GM18499 (cell line): ENCODE results near the gene RAD51B.

Experiments
- ATAC-seq: cut with Tn5 transposase; IDR thresholded peaks from one replicate; pipeline ENCODE4 v1.9.1; 2021; ENCODE audit warnings: moderate number of reproducible peaks; ENCODE audit not compliant: insufficient read depth, unreplicated experiment

Gene RAD51B

GRCh38 chr14:68668531-68668930 is 849.0 kb downstream of the RAD51B start:
- ATAC-seq: no peak

DNA sequence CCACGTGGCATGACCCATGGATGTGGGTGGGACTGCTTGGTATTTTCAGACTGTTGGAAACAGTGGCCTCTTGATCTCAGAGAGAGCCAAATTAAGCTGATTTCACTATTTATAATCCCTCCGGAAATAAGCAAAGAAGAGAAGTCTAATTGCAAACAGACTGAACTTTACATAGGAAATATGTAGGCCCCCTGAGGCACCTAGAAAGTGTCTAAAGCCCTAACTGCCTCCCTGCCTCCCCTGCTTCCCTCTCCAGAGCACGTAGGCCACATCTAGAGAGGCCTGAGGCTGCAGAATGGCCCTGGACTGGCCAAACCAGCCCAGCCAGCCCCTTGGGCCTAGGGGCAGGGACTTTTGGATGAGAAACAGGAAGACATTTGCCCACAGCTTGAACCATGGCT is 849.5 kb downstream of the RAD51B start:
- ATAC-seq: no peak

DNA sequence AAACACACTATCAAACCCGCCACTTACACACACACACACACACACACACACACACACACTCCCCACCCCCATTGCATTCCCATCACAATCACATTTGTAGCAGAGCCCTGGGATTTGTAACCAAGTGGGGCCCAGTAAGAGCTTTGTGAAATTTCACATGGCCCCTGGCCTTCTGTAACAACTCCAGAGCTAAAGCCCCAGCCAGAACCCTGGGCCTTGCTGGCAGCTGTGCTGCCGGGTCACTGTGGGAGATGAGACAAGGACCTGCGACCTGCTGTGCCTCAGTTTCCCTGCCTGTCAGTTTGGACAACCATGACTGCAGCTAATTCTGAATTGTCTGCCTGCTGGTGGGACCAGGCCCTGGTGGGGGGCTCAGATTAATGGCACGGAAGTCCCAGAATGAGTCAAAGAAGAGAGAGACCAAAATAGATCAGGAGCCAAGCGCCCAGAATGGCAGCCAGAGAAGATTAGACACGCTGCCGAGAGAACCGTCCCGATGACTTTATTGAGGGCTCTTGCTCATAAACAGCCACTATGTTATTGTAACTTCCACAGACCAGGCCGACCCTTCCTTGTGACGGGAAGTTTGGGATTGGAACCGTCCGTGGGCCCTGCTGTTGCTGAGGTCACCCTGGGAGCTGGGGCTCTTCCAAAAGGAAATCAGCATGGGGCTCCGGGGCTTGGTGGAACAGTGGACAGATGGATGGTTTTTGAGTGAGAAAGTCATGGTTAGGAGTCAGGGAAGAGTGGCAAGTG is 850.2 kb downstream of the RAD51B start:
- no peak for ATAC-seq

- ATAC-seq: no peak
Observed at GRCh38 chr14:68670359-68670715, 850.8 kb downstream of the RAD51B start.

GRCh38 chr14:68671909-68672308 is 852.3 kb downstream of the RAD51B start:
- no peak for ATAC-seq

DNA sequence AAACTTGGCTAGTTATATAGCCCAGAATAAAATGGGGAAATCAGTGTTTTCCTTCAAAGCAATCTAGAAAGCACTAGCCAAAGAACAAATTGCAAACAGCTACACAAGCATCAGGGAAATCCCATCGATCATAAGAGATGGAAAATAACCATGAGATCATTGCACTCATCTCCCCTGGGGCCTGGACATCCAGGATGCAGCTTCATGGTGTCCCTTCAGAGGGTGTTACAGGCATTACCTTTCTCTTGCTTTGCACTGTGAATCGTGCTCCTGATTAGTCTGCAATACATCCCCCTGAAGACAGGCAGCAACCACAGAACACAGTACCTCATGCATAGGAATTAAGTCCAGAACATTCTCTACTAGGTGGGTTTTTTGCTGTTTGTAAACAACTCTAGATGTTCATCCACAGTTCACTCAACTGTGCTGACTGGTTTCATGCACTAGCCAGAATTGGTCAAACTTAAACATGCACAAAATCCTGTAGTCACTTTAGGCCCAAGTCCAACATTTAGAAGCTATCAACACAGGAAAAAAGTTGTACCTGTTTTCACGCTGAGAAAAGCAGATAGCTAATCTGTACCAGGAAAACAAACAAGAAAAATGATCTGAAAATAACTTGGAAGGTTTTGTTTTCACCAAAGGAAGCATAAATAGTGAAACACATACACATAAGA is 853.2 kb downstream of the RAD51B start:
- no peak for ATAC-seq

DNA sequence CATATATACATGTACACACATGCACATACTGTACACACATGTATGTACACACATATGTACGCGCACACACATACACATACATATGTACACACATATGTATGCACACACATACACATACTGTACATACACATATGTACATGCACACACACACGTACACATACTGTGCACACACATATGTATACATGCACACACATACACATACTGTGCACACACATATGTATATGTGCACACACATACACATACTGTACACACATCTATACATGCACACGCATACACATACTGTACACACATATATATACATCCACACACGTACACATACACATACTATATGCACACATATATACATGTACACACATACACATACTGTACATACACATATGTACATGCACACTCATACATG is 853.9 kb downstream of the RAD51B start:
- ATAC-seq: no peak

- ATAC-seq: no peak
Observed at GRCh38 chr14:68674538-68675232, 855.1 kb downstream of the RAD51B start.

- ATAC-seq: no peak
Observed at GRCh38 chr14:68675233-68675577, 855.6 kb downstream of the RAD51B start.

- ATAC-seq: no peak
Observed at GRCh38 chr14:68676511-68676943, 856.9 kb downstream of the RAD51B start.

- ATAC-seq: no peak
Observed at GRCh38 chr14:68677476-68677875, 857.9 kb downstream of the RAD51B start.

DNA sequence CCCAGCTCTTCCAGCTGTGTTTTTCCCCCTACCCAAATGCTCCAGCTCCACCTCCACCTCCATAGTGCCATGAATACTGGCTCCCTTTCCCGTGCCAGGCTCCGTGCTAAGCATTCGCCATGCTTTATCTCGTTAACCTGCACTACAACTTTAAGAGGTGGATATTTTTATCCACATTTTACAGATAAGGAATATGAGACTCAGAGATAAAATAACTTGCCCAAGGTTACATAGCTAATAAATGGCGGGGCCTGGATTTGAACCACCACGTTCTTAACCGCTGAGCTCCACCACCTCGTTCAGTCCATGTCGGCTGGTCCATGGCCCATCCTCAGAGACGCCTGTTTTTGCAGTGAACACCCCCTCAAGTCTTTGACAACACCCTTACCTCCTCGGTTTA is 858.3 kb downstream of the RAD51B start:
- no peak for ATAC-seq

DNA sequence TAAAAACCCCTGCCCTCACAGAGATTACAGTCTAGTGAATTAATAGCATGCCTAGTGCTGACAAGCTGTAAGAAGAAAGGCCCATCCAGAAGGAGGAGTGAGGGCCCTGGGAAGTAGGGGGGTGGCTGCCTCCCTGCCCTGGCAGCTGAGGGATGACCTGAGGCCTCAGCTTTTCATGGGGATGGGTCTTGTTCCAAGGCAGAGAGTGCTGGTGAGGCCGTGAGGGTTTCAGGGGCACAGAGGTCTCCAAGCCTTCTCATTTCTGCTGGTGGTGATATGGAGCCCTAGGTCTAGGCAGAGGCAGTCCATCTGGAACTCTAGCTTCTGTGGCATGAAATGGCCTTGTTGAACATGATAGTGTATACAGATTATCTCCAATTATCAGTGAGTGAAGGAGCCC is 858.9 kb downstream of the RAD51B start:
- ATAC-seq: no peak

DNA sequence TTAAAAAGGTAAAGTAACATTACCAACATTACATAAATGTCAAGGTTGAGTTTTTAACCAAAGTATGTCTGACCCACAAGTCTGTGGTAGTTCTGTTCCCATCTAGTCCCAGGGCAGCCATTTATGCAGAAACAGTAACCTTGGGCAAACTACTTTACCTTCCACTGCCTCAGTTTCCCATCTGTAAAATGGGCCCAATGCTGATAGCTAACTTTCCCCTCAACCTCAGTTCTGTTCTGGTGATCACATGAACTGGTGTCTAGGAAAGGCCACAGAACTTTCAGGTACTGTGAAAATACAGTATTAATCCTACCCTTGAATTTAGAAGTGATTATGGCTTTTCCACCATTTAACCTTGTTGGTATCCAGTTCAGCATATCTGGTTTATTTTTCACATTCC is 859.7 kb downstream of the RAD51B start:
- ATAC-seq: no peak

DNA sequence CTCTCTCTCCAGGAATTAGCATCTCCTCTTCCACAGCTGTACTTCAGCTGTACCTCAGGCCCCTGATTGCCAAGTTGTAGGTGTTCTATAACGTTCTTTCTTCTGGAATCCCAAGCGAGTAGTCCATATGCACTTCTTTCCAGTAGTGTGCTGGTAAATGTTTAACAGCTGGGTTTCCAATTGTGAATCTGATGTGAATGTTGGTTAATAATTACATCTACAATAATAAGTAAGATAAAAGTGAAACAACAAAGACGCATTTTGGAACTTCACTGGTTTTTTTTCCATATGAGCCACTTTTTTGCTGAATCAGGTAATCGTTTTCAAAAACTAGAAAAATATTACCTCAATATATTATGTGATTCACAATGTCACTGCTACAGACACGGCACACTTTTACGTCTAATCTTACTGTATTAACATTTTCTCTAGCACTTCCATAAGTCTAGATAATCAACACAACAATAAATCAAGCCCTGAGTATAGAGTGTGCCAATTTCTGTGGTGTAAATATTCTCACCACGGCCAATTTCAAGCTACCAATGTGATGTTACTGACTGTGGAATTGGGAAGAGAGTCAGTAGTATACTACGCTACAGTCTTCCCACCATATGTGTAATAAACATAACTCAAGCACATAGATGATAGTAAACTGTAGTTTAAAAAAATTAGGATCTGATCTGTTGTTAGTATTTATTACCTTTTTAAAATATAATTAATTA is 860.3 kb downstream of the RAD51B start:
- no peak for ATAC-seq

DNA sequence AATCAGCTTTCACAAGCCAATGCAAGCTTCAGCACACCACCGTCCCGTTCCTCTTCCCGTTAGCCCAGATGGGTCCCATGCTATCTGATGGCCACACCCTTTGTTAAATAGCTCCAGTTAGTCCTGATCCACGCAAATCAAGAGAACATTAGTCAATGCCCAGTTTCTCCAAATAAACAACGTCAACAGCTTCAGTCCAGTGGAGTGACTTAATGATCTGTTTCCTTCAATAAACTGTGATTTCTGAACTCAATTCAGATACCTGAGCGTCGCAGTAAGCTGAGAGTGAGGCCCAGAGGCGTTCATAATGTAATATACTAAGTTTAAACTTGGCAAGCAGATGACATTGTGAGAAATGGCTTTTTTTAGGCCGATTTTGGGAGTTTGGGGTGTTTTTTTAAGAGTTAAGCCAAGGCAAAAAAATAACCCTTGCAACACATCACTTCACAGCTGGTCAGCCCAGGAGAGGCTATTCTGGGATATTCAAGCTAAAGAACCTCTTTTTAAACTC is 861.0 kb downstream of the RAD51B start:
- ATAC-seq: no peak

GRCh38 chr14:68681256-68682011 is 861.9 kb downstream of the RAD51B start:
- no peak for ATAC-seq

- ATAC-seq: no peak
Observed at GRCh38 chr14:68682166-68683103, 862.9 kb downstream of the RAD51B start.

DNA sequence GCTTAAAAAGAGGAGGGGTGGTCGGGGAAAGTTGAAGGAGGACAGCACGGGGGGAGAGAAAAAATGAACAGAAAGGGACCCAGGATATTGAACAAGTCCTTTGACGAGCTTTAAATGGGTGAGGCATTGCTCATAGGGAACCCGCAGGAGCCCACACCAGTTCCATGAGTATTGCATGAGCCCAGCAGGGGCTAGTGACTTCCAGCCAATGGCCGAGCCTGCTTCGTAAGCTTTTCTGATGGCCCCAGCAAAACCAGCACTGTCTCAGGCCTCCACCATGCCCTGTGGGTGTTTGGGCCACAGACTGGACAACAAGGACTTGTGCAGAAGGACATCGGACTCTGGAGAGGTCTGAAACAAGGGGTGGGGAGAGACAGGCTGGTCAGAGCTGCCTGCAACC is 863.7 kb downstream of the RAD51B start:
- no peak for ATAC-seq
